PC-3 (cell line): ENCODE measurements around the gene HOXB6. TPM values are rescaled to one million over a fixed set of nuclear protein-coding genes. Genes with fewer than 3 reads are reported as not detected.

Experiments
- ATAC-seq: fragments of 200-7000 bp; cut with Tn5 transposase; 2 replicates; pipeline ENCODE4 v1.9.1; 2020; ENCODE audit warnings: mild to moderate bottlenecking, moderate library complexity
- BruUV-seq: library from RNA; stranded (reverse); fragments of 400-500 nt; replicated peaks from 2 replicates; lab custom pipeline; 2021; lab: Mats Ljungman, UMichigan
- CTCF ChIA-PET: fragments of 300-600 bp; sonication (Branson Sonifier 250); formaldehyde crosslinking; loops from one replicate; lab custom pipeline; 2022; ENCODE audit warnings: antibody characterized with exemption; lab: Charles Lee
- POLR2A ChIA-PET: fragments of 300-600 bp; sonication (Branson Sonifier 250); formaldehyde crosslinking; loops from one replicate; lab custom pipeline; 2022; ENCODE audit warnings: antibody characterized with exemption; ENCODE audit not compliant: unreplicated experiment; lab: Charles Lee
- DNase-seq: peaks from one replicate; pipeline ENCODE4 v3.0.0-alpha.2; 2015
- H2AFZ ChIP-seq: fragments of 300-600 bp; sonication (generic); 2 replicates; pipeline ENCODE4 v1.6.0; 2016; ENCODE audit warnings: antibody characterized with exemption, low read length
- H3F3A ChIP-seq: fragments of 300-600 bp; sonication (generic); one replicate; pipeline ENCODE4 v1.6.0; 2017; ENCODE audit warnings: antibody characterized with exemption, low read length, control low read depth, mild to moderate bottlenecking; ENCODE audit not compliant: unreplicated experiment
- H3K27ac ChIP-seq: fragments of 300-600 bp; sonication (generic); 2 replicates; pipeline ENCODE4 v1.5.1; 2016; ENCODE audit warnings: mild to moderate bottlenecking, low read length
- H3K27me3 ChIP-seq: fragments of 300-600 bp; sonication (generic); 2 replicates; pipeline ENCODE4 v1.6.1; 2016; ENCODE audit warnings: low read length, mixed read lengths
- H3K36me3 ChIP-seq: fragments of 300-600 bp; sonication (generic); 2 replicates; pipeline ENCODE4 v1.6.1; 2016; ENCODE audit warnings: low read depth, mixed run types, low read length, mixed read lengths
- H3K4me1 ChIP-seq: fragments of 300-600 bp; sonication (generic); 2 replicates; pipeline ENCODE4 v1.5.1; 2016; ENCODE audit warnings: low read length; ENCODE audit not compliant: insufficient read depth
- H3K4me2 ChIP-seq: fragments of 300-600 bp; sonication (generic); 2 replicates; pipeline ENCODE4 v1.6.0; 2016; ENCODE audit warnings: low read length
- H3K4me3 ChIP-seq: fragments of 300-600 bp; sonication (generic); 2 replicates; pipeline ENCODE4 v1.5.1; 2016; ENCODE audit warnings: mild to moderate bottlenecking, low read length, mixed read lengths
- H3K79me2 ChIP-seq: fragments of 300-600 bp; sonication (generic); 2 replicates; pipeline ENCODE4 v1.6.1; 2017; ENCODE audit warnings: low read length, mixed read lengths
- H3K9ac ChIP-seq: fragments of 300-600 bp; sonication (generic); 2 replicates; pipeline ENCODE4 v1.6.0; 2016; ENCODE audit warnings: mild to moderate bottlenecking, low read length
- H3K9me2 ChIP-seq: fragments of 300-600 bp; sonication (generic); replicated peaks from 2 replicates; pipeline ENCODE4 v1.6.1; 2016; ENCODE audit warnings: mixed run types, low read length, mixed read lengths
- H3K9me3 ChIP-seq: fragments of 300-600 bp; sonication (generic); 2 replicates; pipeline ENCODE4 v1.6.1; 2016; ENCODE audit warnings: low read length, mixed read lengths
- H4K20me1 ChIP-seq: fragments of 300-600 bp; sonication (generic); 2 replicates; pipeline ENCODE4 v1.6.1; 2016; ENCODE audit warnings: low read length, mixed read lengths
- CTCF ChIP-seq: fragments of 300-600 bp; sonication (generic); conservative IDR thresholded peaks from 2 replicates; pipeline ENCODE4 v1.5.1; 2017; ENCODE audit warnings: antibody characterized with exemption, low read depth, mild to moderate bottlenecking, low read length
- EZH2 ChIP-seq: fragments of 300-600 bp; sonication (generic); IDR thresholded peaks from one replicate; pipeline ENCODE4 v1.6.1; 2017; ENCODE audit warnings: antibody characterized with exemption, mild to moderate bottlenecking, low read length; ENCODE audit not compliant: unreplicated experiment
- EZH2phosphoT487 ChIP-seq: fragments of 300-600 bp; sonication (generic); IDR thresholded peaks from 2 replicates; pipeline ENCODE4 v1.6.1; 2018; ENCODE audit warnings: mild to moderate bottlenecking, antibody characterized with exemption, low read length, borderline replicate concordance
- intact Hi-C: fragments of 100-400 bp; cut with micrococcal nuclease; formaldehyde crosslinking; loops from 2 replicates; pipeline ENCODE4 v1.9.0; 2023
- total RNA-seq: library from RNA; depleted of rRNA; stranded (reverse); fragments of >200 nt; gene quantifications from 2 replicates; pipeline ENCODE4 v1.2.3, GENCODE V29; 2014

The HOXB6 gene
- total RNA-seq, 1 experiment from 2014 or later: 9.5 TPM

- Histone ChIP-seq H3K4me1 (peaks cover 20% of the 10 kb centered on the region), H2AFZ (peak overlapping the region; percentile 64), H3F3A (no peaks in the 10 kb centered on the region), H3K4me2 (peak overlapping the region; percentile 86), H3K79me2 (no peaks in the 10 kb centered on the region), H3K9ac (peak overlapping the region; percentile 23), H3K9me2 (no peaks in the 10 kb centered on the region), H3K27ac (no peak overlapping the region), H3K36me3 (no peaks in the 10 kb centered on the region), H4K20me1 (no peaks in the 10 kb centered on the region), H3K27me3 (no peaks in the 10 kb centered on the region), H3K9me3 (no peaks in the 10 kb centered on the region), H3K4me3 (peak overlapping the region; percentile 66)
- intact Hi-C loops: no loop called here
- no TSS peak for BruUV-seq
- POLR2A ChIA-PET: interaction anchor here (0.6 kb wide), 1 partner anchor 104 kb away, joined by 3 read pairs; no protein-coding TSS in a partner anchor
- ATAC-seq (peak; percentile 71), DNase-seq (peak; percentile 60)
- TF ChIP-seq EZH2phosphoT487 (no peak), CTCF (no peak), EZH2 (no peak)
- CTCF ChIA-PET: interaction anchor here (0.5 to 0.6 kb wide), 2 partner anchors 10 to 337 kb away, joined by 3 to 5 read pairs; no protein-coding TSS in a partner anchor
Measured at GRCh38 chr17:48576479-48577309, 28.1 kb downstream of the HOXB6 start.

GRCh38 chr17:48575673-48576478 is 28.9 kb downstream of the HOXB6 start:
- H3K27ac ChIP-seq: no peak overlapping the region
- H3F3A ChIP-seq: no peaks in the 10 kb centered on the region
- no peak overlapping the region for H2AFZ ChIP-seq
- H3K36me3 ChIP-seq: no peaks in the 10 kb centered on the region
- H3K4me2 ChIP-seq: peak overlapping the region; percentile 86
- POLR2A ChIA-PET: interaction anchor here (0.6 kb wide), 1 partner anchor 103 kb away, joined by 3 read pairs; no protein-coding TSS in a partner anchor
- H3K9me3 ChIP-seq: no peaks in the 10 kb centered on the region
- H3K79me2 ChIP-seq: no peaks in the 10 kb centered on the region
- ATAC-seq: no peak
- TF ChIP-seq EZH2 (no peak), CTCF (no peak)
- no TSS peak for BruUV-seq
- H3K4me3 ChIP-seq: peak overlapping the region; percentile 66
- CTCF ChIA-PET: interaction anchor here (0.6 kb wide), 1 partner anchor 336 kb away, joined by 5 read pairs; no protein-coding TSS in a partner anchor
- no peaks in the 10 kb centered on the region for H4K20me1 ChIP-seq
- H3K9me2 ChIP-seq: no peaks in the 10 kb centered on the region
- H3K4me1 ChIP-seq: peaks cover 20% of the 10 kb centered on the region
- no peak overlapping the region for H3K9ac ChIP-seq
- no peaks in the 10 kb centered on the region for H3K27me3 ChIP-seq
- intact Hi-C loops: no loop called here
- no peak for DNase-seq
